Tibial nerve (tissue), 4 donors: Measurements from ENCODE around the gene CPNE8. TPM values are rescaled to one million over a fixed set of nuclear protein-coding genes. Genes with fewer than 3 reads are reported as not detected.

Source experiments
- DNase-seq, 2 donors: peaks; one replicate each; pipeline ENCODE4 v3.0.0-alpha.2; 2019; ENCODE audit warnings: low spot score in 2 of 2
- H3K27ac ChIP-seq, 4 donors: fragments of 200-600 bp; sonication (generic) in 3 of 4; one replicate each; pipeline ENCODE4 v1.5.1; 2017 to 2019; ENCODE audit warnings: mild to moderate bottlenecking in 1 of 4
- H3K27me3 ChIP-seq, 2 donors: fragments of 200-600 bp; sonication (generic) in 1 of 2; one replicate each; pipeline versions ENCODE4 v1.5.1 to v1.6.0; 2017 to 2019
- H3K36me3 ChIP-seq, 3 donors: fragments of 200-600 bp; sonication (generic); one replicate each; pipeline ENCODE4 v1.5.1; 2018 to 2019
- H3K4me1 ChIP-seq, 4 donors: fragments of 200-600 bp; sonication (generic) in 3 of 4; one replicate each; pipeline ENCODE4 v1.5.1; 2017 to 2019
- H3K4me3 ChIP-seq, 4 donors: fragments of 200-600 bp; sonication (generic) in 3 of 4; one replicate each; pipeline ENCODE4 v1.5.1; 2017 to 2019; ENCODE audit warnings: mild to moderate bottlenecking in 1 of 4, moderate library complexity in 1 of 4
- H3K9me3 ChIP-seq, 4 donors: fragments of 200-600 bp; sonication (generic) in 3 of 4; one replicate each; pipeline ENCODE4 v1.5.1; 2017 to 2019
- EP300 ChIP-seq, 2 donors: sonication (generic); formaldehyde crosslinking; IDR thresholded peaks; one replicate each; pipeline ENCODE4 v1.6.1; 2017; ENCODE audit warnings: antibody characterized with exemption in 2 of 2, mild to moderate bottlenecking in 1 of 2
- POLR2A ChIP-seq, 2 donors: fragments of 450-650 bp; IDR thresholded peaks; one replicate each; pipeline ENCODE4 v1.6.1; 2017; ENCODE audit warnings: antibody characterized with exemption in 2 of 2, mild to moderate bottlenecking in 2 of 2, moderate library complexity in 2 of 2
- WGBS, 2 donors: methylation state at CpG; one replicate each; pipeline ENCODE4 v1.1.5; 2018; 5-methylcytosine and 5-hydroxymethylcytosine counted together
- total RNA-seq, 4 donors: library from RNA; depleted of rRNA; stranded (reverse); fragments of >200 nt; gene quantifications; one replicate each; pipeline ENCODE4 v1.1.0, GENCODE V29; 2016
- TF ChIP-seq, protein P1 (sequence below), 5 experiments: fragments of 200-600 bp in 3 of 5; fragments of 450-650 bp in 2 of 5; sonication (generic) in 3 of 5; IDR thresholded peaks; one replicate each; pipeline ENCODE4 v1.5.1; 2016 to 2019; ENCODE audit warnings: antibody characterized with exemption in 5 of 5, mild to moderate bottlenecking in 3 of 5, moderate library complexity in 2 of 5

The CPNE8 gene
- total RNA-seq, 4 donors from 2014 or later = 16.5 to 20.7 (median 20.4) TPM

DNA sequence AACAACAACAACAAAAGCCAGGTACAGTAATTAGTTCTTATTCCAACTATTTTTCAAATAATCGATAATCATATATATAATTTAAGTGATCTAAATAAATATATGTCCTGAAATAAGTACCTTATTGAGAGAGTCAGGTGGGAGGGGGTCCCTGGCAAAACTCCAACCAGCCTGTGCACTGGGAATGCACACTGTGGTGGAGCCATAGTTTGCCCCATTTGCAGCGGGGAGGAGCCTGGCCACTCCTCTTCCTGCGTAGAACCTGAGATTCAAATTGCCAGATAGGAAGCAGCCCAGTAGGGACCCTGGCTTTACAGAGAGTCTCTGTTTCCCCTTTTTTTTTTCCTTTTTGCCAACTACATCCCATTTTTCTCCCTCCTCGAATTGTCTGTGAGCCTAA is 26.4 kb downstream of the CPNE8 start:
- H3K36me3 ChIP-seq = no peaks in the 10 kb centered on the region
- no peaks in the 10 kb centered on the region for H3K27me3 ChIP-seq
- no peaks in the 10 kb centered on the region for H3K4me1 ChIP-seq
- peaks cover 0 to 6% (median 0%) of the 10 kb centered on the region in 4 donors for H3K9me3 ChIP-seq
- DNase-seq = no peak
- 91 to 94% methylated on average over 4 of the region's 4 CpGs for WGBS, 2 donors
- TF ChIP-seq POLR2A (IDR thresholded peaks at IDR 0.05) (no peak), EP300 (IDR thresholded peaks at IDR 0.05) (no peak)
- TF ChIP-seq, protein P1, sequence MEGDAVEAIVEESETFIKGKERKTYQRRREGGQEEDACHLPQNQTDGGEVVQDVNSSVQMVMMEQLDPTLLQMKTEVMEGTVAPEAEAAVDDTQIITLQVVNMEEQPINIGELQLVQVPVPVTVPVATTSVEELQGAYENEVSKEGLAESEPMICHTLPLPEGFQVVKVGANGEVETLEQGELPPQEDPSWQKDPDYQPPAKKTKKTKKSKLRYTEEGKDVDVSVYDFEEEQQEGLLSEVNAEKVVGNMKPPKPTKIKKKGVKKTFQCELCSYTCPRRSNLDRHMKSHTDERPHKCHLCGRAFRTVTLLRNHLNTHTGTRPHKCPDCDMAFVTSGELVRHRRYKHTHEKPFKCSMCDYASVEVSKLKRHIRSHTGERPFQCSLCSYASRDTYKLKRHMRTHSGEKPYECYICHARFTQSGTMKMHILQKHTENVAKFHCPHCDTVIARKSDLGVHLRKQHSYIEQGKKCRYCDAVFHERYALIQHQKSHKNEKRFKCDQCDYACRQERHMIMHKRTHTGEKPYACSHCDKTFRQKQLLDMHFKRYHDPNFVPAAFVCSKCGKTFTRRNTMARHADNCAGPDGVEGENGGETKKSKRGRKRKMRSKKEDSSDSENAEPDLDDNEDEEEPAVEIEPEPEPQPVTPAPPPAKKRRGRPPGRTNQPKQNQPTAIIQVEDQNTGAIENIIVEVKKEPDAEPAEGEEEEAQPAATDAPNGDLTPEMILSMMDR (IDR thresholded peaks at IDR 0.05) = no peak
- H3K4me3 ChIP-seq = no peak overlapping the region
- no peak overlapping the region for H3K27ac ChIP-seq

GRCh38 chr12:38878333-38878705 is 27.1 kb downstream of the CPNE8 start:
- no peaks in the 10 kb centered on the region for H3K27me3 ChIP-seq
- H3K4me3 ChIP-seq = no peak overlapping the region
- H3K36me3 ChIP-seq = no peaks in the 10 kb centered on the region
- H3K9me3 ChIP-seq = peaks cover 0 to 6% (median 0%) of the 10 kb centered on the region in 4 donors
- WGBS, 2 donors = 91% methylated on average over 2 of the region's 2 CpGs
- TF ChIP-seq POLR2A (IDR thresholded peaks at IDR 0.05) (no peak), EP300 (IDR thresholded peaks at IDR 0.05) (no peak)
- TF ChIP-seq, protein P1 (IDR thresholded peaks at IDR 0.05) = no peak
- H3K27ac ChIP-seq = no peak overlapping the region
- no peak for DNase-seq
- no peaks in the 10 kb centered on the region for H3K4me1 ChIP-seq

GRCh38 chr12:38875586-38876228 is 29.7 kb downstream of the CPNE8 start:
- no peak overlapping the region for H3K4me3 ChIP-seq
- H3K27ac ChIP-seq = no peak overlapping the region
- TF ChIP-seq POLR2A (IDR thresholded peaks at IDR 0.05) (no peak), EP300 (IDR thresholded peaks at IDR 0.05) (no peak)
- TF ChIP-seq, protein P1 (IDR thresholded peaks at IDR 0.05) = no peak
- H3K4me1 ChIP-seq = no peaks in the 10 kb centered on the region
- 74 to 76% methylated on average over 3 of the region's 3 CpGs for WGBS, 2 donors
- H3K9me3 ChIP-seq = no peaks in the 10 kb centered on the region
- H3K36me3 ChIP-seq = peaks cover 0 to 10% (median 0%) of the 10 kb centered on the region in 3 donors
- no peaks in the 10 kb centered on the region for H3K27me3 ChIP-seq
- DNase-seq = no peak

DNA sequence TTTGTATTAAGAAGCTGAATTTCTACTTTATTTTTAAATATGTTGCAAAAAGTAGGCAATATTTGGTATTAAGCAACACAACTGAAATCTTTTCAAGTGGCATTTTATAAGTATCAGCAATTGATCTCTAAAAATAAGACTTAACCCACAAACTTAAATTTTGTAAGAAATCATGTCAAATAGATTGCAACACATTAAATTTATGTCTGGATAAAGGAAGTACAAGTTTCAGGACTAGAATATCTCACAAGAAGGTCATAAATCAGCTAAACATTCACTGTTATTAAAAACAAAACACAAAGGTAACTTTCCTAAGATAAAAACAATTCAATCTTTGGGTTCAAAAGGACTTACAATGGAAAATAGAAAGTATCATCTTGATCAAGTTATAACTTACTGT is 32.8 kb downstream of the CPNE8 start:
- H3K27me3 ChIP-seq = no peaks in the 10 kb centered on the region

DNA sequence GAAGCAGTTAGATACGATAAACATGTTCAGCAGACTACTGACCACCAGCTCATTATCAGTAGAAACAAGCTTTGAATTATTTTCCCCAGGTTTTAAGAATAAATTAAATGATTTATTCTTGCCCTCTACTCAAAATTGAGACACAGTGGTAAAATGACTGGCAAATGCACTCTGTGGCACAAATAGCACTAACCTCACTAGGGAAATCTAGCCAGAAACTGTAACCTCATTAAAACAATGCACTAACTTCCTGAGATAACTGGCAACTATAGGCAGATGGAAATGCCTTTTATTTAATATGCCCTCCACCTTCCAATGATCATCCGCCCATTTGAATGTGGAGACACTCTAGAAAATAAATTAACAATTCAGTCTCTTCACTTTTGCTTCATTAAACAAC is 33.2 kb downstream of the CPNE8 start:
- WGBS, 2 donors = 80 to 84% methylated on average over 2 of the region's 2 CpGs
- Histone ChIP-seq H3K4me3 (no peak overlapping the region), H3K4me1 (no peaks in the 10 kb centered on the region), H3K9me3 (no peaks in the 10 kb centered on the region), H3K27ac (no peak overlapping the region), H3K36me3 (peaks cover 0 to 10% (median 0%) of the 10 kb centered on the region in 3 donors), H3K27me3 (no peaks in the 10 kb centered on the region)
- TF ChIP-seq, protein P1 (IDR thresholded peaks at IDR 0.05) = no peak
- TF ChIP-seq POLR2A (IDR thresholded peaks at IDR 0.05) (no peak), EP300 (IDR thresholded peaks at IDR 0.05) (no peak)
- DNase-seq = no peak

More for the DNA sequence above, 32.8 kb downstream of the CPNE8 start:
- no peak overlapping the region for H3K4me3 ChIP-seq
- no peak for TF ChIP-seq EP300 (IDR thresholded peaks at IDR 0.05)
- H3K4me1 ChIP-seq = no peaks in the 10 kb centered on the region
- no peak overlapping the region for H3K27ac ChIP-seq
- DNase-seq = no peak
- peaks cover 0 to 10% (median 0%) of the 10 kb centered on the region in 3 donors for H3K36me3 ChIP-seq
- no peaks in the 10 kb centered on the region for H3K9me3 ChIP-seq
